Sciatic nerve (tissue), 2 donors: ENCODE data around the gene DGKB. TPM values are rescaled to one million over a fixed set of nuclear protein-coding genes. Genes with fewer than 3 reads are reported as not detected.

Experiments
- ATAC-seq: fragments of 200-7000 bp; cut with Tn5 transposase; one replicate; pipeline ENCODE4 v1.9.1; 2020; ENCODE audit warnings: mild to moderate bottlenecking, moderate library complexity
- DNase-seq: peaks from one replicate; pipeline ENCODE4 v3.0.0-alpha.2; 2020; ENCODE audit warnings: low spot score
- intact Hi-C: fragments of 100-400 bp; cut with DNase I; formaldehyde crosslinking; loops from one replicate; pipeline ENCODE4 v1.14.2; 2022
- total RNA-seq: library from RNA; stranded (reverse); fragmentation: NEBNext Ultra II Directional; extraction: Animal tissue kit (Norgen Biotek cat#: 25700); gene quantifications from one replicate; pipeline ENCODE4 v1.2.1, GENCODE V29; 2021
- donor health status: DM: no; HTN: no; CAD: no.
- donor health status: DM: no; HTN: no; CAD: no.

Gene DGKB
- total RNA-seq, 1 donor from 2014 or later = 3.6 TPM

- ATAC-seq (no peak), DNase-seq (no peak)
- intact Hi-C loops = no loop called here
Measured at GRCh38 chr7:14870394-14870793, 32.2 kb downstream of the DGKB start.

DNA sequence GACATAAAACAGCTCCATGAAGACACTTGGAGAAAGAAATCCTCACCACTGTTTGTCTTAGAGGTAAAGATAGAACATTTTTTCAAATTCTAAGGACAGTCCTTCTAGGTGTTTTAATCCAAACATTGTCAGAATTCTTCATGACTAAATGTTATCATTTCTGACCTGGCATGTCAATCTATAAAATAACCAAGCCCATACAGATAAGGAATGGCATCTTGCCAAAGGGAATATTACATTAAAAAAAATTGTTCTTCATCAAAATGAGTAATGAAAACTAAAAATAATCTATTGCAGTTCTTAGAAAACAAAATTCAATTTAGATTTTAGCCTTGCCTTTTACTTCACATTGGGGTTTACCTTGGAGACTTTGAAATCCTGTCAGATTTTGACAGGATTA, 33.6 kb downstream of the DGKB start:
- ATAC-seq (no peak), DNase-seq (no peak)
- intact Hi-C loops = no loop called here

DNA sequence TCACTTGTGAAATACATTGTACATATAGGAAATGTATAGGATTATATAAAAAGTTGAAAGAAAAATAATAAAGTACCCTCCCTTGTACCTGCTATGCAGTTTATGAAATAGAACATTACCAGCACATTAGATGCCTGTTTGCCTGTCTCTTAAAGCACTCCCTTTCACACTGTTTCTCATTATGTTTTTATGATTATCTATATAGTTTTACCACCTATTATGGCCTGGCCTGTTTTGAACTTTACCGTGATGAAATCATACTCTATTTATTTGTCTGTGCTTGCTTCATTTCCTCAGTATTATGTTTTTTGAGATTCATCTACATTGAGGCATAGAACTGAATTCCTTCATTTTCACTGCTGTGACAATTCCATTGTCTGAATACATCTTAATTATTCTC, 41.1 kb downstream of the DGKB start:
- intact Hi-C loops = no loop called here
- DNase-seq (no peak), ATAC-seq (no peak)

GRCh38 chr7:14859267-14859666, 43.3 kb downstream of the DGKB start:
- DNase-seq (no peak), ATAC-seq (no peak)
- intact Hi-C loops = no loop called here

DNA sequence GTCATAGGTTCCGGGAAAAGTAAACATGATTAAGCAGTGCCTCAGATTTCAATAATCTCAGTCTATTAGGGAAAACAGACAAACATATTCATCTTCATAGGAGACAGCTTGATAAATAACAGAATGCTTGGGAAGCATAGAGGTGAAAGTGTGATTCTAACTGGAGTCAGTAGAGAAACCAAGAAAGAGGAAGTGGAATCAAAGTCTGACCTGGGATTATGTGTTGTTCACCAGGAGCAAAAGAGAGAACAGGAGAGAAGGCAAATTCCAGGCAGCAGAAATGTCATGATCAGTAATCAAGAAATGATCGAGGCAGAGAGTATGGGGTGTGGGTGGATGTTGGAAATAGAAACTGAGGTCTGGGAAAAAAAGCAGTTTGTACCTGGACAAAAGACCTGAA, 43.7 kb downstream of the DGKB start:
- DNase-seq (no peak), ATAC-seq (no peak)
- intact Hi-C loops = no loop called here

DNA sequence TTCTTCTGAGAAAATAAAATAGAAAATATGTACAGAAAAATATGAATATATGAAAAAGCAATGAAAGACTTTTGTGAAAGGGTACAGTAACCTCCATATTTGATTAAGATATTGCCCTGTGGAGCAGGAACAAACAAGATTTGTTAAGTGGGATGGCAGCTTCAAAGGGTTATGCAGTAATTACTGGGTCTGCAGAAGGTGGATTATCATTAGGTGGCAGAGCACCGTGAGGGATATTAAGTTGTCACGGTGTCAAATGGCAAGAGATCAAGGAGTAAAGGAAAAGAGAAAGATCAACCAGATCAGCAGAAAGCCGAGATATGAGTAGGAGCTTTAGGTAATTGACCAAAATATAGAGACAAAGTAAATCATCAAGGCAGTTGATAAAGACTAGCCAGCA, 44.1 kb downstream of the DGKB start:
- DNase-seq (no peak), ATAC-seq (no peak)
- intact Hi-C loops = no loop called here

DNA sequence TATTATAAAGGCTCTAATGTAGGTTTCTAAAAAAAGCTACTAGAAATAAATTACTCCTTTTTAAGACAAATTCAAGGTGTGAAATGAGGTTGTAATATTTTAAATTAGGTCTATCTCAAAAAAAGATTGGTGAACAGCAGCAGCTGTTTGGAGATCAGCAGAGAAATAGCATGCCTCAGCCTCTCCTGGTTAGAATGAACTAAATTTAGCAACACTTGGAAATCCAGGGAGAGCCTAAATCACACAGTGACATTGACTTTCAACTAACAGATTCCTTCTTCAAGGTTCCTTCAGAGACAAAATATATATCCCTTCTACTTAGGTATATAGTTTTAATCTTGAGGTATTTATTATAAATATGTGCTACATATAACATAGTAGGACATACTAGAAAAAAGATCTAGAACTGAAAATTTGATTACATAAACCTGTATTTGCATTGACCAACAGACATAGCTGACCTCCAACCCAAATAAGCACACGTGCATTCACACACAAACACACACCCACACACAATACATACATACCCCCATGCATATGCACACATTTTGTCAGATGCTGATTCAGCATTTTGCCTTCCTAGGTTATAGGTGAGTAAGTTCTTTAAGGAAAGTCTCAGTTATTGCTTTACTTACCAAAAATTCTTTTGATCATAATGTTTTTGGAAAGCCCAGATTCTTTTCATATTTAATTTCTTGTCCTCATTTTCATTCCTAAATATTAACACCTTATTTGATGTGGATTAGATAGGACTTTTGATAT, 47.3 kb downstream of the DGKB start:
- intact Hi-C loops = no loop called here
- DNase-seq (no peak), ATAC-seq (no peak)

DNA sequence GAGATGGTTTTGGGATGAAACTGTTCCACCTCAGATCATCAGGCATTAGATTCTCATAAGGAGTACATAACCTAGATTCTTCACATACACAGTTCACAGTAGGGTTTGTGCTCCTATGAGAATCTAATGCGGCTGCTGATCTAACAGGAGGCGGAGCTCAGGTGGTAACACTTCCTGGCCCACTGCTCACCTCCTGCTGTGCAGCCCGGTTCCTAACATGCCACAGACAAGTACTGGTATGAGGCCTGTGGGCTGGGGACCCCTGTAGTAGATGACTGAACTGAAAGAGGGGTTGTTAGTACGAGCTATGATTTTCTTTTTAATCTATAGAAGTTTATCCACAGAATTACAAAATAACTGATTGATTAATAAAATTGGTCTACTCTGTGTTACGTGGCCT, 48.1 kb downstream of the DGKB start:
- intact Hi-C loops = no loop called here
- DNase-seq (no peak), ATAC-seq (no peak)

- ATAC-seq (no peak), DNase-seq (no peak)
- intact Hi-C loops = no loop called here
Measured at GRCh38 chr7:14851610-14852009, 50.9 kb downstream of the DGKB start.

DNA sequence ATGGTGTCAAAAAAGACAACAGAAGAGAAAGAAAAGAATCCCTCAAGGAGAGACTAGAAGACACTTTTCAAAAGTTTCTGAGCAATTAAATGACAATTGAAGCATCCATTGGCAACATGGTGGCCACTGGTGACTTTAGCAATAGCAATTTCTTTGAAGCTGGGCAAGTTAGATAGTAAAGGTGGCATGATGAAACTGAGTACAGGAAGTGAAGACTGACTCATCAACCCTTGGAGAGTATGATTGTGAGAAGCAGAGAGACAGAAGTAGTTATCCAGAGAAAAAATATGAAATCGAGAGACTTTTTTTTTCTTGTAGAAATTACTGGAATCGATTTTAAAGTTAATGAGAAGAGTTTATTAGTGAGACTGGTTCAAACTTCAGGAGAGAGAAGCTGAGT, 52.5 kb downstream of the DGKB start:
- intact Hi-C loops = no loop called here
- ATAC-seq (no peak), DNase-seq (no peak)

- ATAC-seq (no peak), DNase-seq (no peak)
- intact Hi-C loops = no loop called here
Measured at GRCh38 chr7:14846405-14846804, 56.1 kb downstream of the DGKB start.

DNA sequence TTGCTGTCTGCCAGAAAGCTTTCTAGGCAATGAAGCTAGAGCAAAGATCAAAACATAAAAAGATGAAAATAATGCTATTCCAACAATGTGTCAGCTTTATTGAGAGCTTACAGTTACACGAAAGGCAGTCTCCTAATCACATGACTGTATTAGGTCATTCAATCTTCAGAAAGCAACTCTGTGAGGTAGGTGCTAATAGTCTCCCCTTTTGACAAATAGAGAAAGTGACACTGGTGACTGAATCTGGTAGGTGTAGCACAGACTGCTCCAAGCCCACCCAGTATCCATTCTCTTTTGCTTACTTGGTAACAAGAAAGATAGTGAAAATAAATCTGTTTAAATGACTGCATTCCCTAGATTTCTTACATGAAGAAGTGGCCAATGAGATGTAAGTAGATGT, 58.8 kb downstream of the DGKB start:
- ATAC-seq = no peak
- no peak for DNase-seq
- intact Hi-C loops = no loop called here

DNA sequence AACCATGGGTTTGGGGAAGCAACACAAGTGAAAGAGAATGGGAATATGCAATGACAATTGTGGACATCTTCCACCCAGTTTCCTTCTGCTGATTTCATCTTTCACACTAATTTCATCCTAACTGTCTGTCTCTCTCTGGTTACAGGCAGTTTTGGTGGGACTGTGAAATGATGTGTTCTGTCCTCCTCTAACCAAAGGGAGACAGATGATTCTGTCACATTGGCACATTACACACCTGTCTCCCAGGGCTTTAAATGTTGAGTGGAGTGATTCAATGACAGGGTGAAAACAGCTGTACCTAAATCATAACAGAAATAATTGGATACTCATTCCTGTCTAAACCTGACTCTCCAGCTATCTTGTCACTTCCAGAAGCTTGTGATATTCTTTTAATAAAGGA, 60.0 kb downstream of the DGKB start:
- intact Hi-C loops = no loop called here
- no peak for ATAC-seq
- DNase-seq = no peak

- intact Hi-C loops = no loop called here
- DNase-seq (no peak), ATAC-seq (no peak)
Measured at GRCh38 chr7:14841869-14842268, 60.7 kb downstream of the DGKB start.

DNA sequence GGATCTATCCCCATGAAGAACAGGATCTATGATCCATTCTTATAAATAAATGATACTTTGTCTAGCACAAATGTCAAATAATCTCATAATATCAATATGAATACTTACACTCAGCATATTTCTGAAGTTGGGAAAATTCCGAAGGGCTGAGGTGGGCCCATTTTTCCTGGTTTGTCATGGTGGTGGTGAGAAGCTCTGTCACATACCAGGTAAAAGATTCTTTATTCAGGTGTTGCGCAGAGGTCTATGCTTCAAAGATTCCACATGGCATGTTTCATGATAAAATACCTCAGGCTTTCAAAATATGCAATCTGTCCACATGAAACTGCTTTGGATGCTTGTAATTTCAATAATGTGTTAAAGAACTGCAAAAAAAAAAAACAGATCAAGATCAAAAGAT, 61.5 kb downstream of the DGKB start:
- intact Hi-C loops = no loop called here
- DNase-seq = no peak
- no peak for ATAC-seq

- DNase-seq (no peak), ATAC-seq (no peak)
- intact Hi-C loops = no loop called here
Measured at GRCh38 chr7:14839307-14839706, 63.2 kb downstream of the DGKB start.

GRCh38 chr7:14837216-14837615, 65.3 kb downstream of the DGKB start:
- intact Hi-C loops = no loop called here
- ATAC-seq (no peak), DNase-seq (no peak)

DNA sequence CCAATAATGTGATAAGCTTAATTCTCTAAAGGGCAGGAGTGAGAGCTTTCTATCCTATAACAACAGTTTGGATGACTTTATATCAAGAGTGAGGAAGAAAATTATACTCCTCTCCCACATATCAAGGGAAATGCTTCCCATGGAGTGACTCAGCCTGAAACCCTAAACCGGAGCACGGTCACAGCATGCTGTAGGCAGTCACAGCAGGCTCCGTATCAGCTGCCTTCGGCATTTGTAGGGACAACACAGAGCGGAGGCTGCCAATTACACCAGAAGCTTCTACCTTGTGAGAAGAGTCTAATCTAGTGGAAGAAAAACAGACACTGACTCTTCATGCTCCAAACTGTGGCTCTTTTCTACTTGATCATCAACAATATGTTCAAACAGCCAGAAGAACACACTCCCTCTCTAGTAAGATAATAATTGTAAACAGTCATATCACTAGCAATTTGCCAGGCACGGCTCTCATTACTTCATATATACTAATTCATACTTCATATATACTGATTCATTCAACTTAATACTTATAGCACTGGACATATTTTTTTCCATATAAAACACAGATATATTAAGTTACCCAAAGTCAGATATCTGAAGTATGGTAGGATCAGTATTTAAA, 65.9 kb downstream of the DGKB start:
- intact Hi-C loops = no loop called here
- DNase-seq = no peak
- ATAC-seq = peak; percentile 55

DNA sequence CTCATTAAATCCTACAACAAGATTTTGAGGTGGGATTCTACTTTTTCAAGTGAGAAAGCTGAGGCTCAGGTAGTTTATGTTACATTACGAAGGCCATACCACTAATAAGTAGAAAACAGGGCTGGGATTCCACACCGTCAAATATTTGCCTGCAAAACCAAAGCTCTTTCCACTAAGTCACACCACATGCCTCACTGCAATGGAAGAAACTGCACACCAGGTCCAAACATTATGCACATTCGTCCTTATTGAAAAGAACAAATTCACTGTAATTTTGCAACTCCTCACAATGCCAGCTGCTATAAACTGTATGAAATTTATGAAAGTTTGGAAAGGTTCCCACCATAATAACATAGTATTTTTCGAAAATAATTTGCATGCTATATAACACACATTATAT, 66.5 kb downstream of the DGKB start:
- DNase-seq = no peak
- no peak for ATAC-seq
- intact Hi-C loops = no loop called here

DNA sequence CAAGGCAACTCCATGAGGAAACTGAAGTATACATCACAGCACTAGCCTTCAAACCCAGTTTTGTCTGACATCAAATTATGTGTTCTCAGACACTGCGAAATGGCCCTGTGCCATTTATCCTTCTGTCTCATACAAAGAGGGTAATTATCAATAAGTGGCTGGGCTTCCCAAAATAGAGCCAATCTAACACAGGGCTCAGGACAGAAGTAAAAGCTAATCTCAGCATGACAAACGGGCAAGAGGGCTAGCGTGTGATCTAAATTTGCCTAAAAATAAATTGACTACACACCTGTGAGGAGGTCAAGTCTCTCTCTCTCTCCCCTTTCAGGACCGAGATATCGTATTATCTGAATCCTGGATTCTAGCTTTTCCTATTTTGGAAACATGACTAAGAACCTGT, 67.2 kb downstream of the DGKB start:
- DNase-seq = no peak
- ATAC-seq = no peak
- intact Hi-C loops = no loop called here

GRCh38 chr7:14834883-14835282, 67.7 kb downstream of the DGKB start:
- DNase-seq = no peak
- no peak for ATAC-seq
- intact Hi-C loops = no loop called here
